Measurements from ENCODE around the gene RERE. TPM values are rescaled to one million over a fixed set of nuclear protein-coding genes. Genes with fewer than 3 reads are reported as not detected.

The RERE gene
- total and polyA plus RNA-seq, 2 donors (not counting 3 experiments of a cell fraction or from before 2014, with no cell fraction given) = 14.1 to 113 TPM

- Histone ChIP-seq H3K79me2 (ENCODE audit: control insufficient read depth, insufficient read depth, low read length) (no peaks in the 10 kb centered on the region), H3K36me3 (ENCODE audit: control insufficient read depth in 2 of 2, extremely low read depth in 1 of 2, insufficient read depth in 2 of 2, low read length in 2 of 2) (peaks cover 0 to 3% of the 10 kb centered on the region in 2 experiments), H4K20me1 (replicated peaks; ENCODE audit: control insufficient read depth, extremely low read depth, insufficient read depth, low read length) (no peaks in the 10 kb centered on the region), H3K9me1 (replicated peaks; ENCODE audit: control insufficient read depth, extremely low read depth, insufficient read depth, low read length) (no peaks in the 10 kb centered on the region), H3K27me3 (ENCODE audit: control insufficient read depth in 2 of 2, insufficient read depth in 2 of 2, low read length in 2 of 2) (no peaks in the 10 kb centered on the region), H3K27ac (ENCODE audit: insufficient read depth, low read depth, low read length) (no peak overlapping the region), H3K9ac (replicated peaks; ENCODE audit: extremely low read depth, insufficient read depth, low read length) (no peak overlapping the region), H3K4me3 (replicated peaks in 1 of 3; ENCODE audit: insufficient read depth in 1 of 3, low read depth in 1 of 3, low read length in 3 of 3) (no peak overlapping the region), H3K4me1 (ENCODE audit: control insufficient read depth, extremely low read depth, insufficient read depth, low read length) (peaks cover 16% of the 10 kb centered on the region), H3K9me3 (replicated peaks; ENCODE audit: control insufficient read depth, insufficient read depth, low read length) (no peaks in the 10 kb centered on the region), H3K4me2 (ENCODE audit: insufficient read depth, low read length) (no peak overlapping the region), H2AFZ (ENCODE audit: low read depth, low read length) (no peak overlapping the region)
- BruUV-seq (replicated peaks) = no TSS peak
- ChIA-PET POLR2A (no interaction called here), CTCF (interaction anchor here (0.6 to 4.9 kb wide), 26 partner anchors 10 to 388 kb away, joined by 3 to 131 read pairs (median 4); partner anchors contain the start of gene PARK7)
- dilution Hi-C loops (cut with MboI; ENCODE audit: extremely low pct_ligation_motif_present, low sequenced_read_pairs) (no loop called here), intact Hi-C loops (cut with micrococcal nuclease) (loop anchor here (1.0 to 2.0 kb wide), 4 partner anchors 35 to 374 kb away; no protein-coding TSS in a partner anchor)
- DNase-seq (ENCODE audit: low read depth, low spot score) (no peak), FAIRE-seq (no peak)
- TF ChIP-seq FOS (IDR thresholded peaks at IDR 0.05; ENCODE audit: borderline replicate concordance, insufficient read depth, low read length) (no peak), EZH2 (IDR thresholded peaks at IDR 0.05; ENCODE audit: borderline replicate concordance, low read depth, low read length, severe bottlenecking) (no peak), MAX (IDR thresholded peaks at IDR 0.05; ENCODE audit: insufficient read depth, insufficient read length) (no peak), POLR2A (IDR thresholded peaks at IDR 0.05; ENCODE audit: low read depth, low read length) (no peak), MYC (IDR thresholded peaks at IDR 0.05; ENCODE audit: low read depth, low read length) (no peak), JUN (IDR thresholded peaks at IDR 0.05; ENCODE audit: borderline replicate concordance, insufficient read depth, insufficient read length, low read depth) (no peak)
Measured at GRCh38 chr1:8349473-8349865, 468.0 kb downstream of the RERE start.

GRCh38 chr1:8348777-8349472 lies 468.5 kb downstream of the RERE start:
- H3K4me3 ChIP-seq (replicated peaks in 1 of 3; ENCODE audit: insufficient read depth in 1 of 3, low read depth in 1 of 3, low read length in 3 of 3) = no peak overlapping the region
- no peaks in the 10 kb centered on the region for H3K9me1 ChIP-seq (replicated peaks; ENCODE audit: control insufficient read depth, extremely low read depth, insufficient read depth, low read length)
- CTCF ChIA-PET = interaction anchor here (0.5 to 4.9 kb wide), 31 partner anchors 9 to 680 kb away, joined by 3 to 131 read pairs (median 4); partner anchors contain the start of gene PARK7
- no peaks in the 10 kb centered on the region for H4K20me1 ChIP-seq (replicated peaks; ENCODE audit: control insufficient read depth, extremely low read depth, insufficient read depth, low read length)
- dilution Hi-C loops (cut with MboI; ENCODE audit: extremely low pct_ligation_motif_present, low sequenced_read_pairs) (no loop called here), intact Hi-C loops (cut with micrococcal nuclease) (loop anchor here (1.0 to 2.0 kb wide), 4 partner anchors 34 to 374 kb away; no protein-coding TSS in a partner anchor)
- no peak overlapping the region for H3K27ac ChIP-seq (ENCODE audit: insufficient read depth, low read depth, low read length)
- POLR2A ChIA-PET = interaction anchor here (0.7 kb wide), 1 partner anchor 367 kb away, joined by 6 read pairs; no protein-coding TSS in a partner anchor
- no peaks in the 10 kb centered on the region for H3K9me3 ChIP-seq (replicated peaks; ENCODE audit: control insufficient read depth, insufficient read depth, low read length)
- DNase-seq (ENCODE audit: low read depth, low spot score) (peak; percentile 48), FAIRE-seq (peak; percentile 75)
- H3K9ac ChIP-seq (replicated peaks; ENCODE audit: extremely low read depth, insufficient read depth, low read length) = no peak overlapping the region
- peak; percentile 65 to 84 for TF ChIP-seq CTCF (IDR thresholded peaks at IDR 0.05; ENCODE audit: extremely low read depth in 1 of 2, insufficient read depth in 1 of 2, low read depth in 1 of 2, low read length in 2 of 2)
- TF ChIP-seq MAX (IDR thresholded peaks at IDR 0.05; ENCODE audit: insufficient read depth, insufficient read length) = no peak
- no TSS peak for BruUV-seq (replicated peaks)
- H2AFZ ChIP-seq (ENCODE audit: low read depth, low read length) = no peak overlapping the region
- H3K4me1 ChIP-seq (ENCODE audit: control insufficient read depth, extremely low read depth, insufficient read depth, low read length) = peaks cover 16% of the 10 kb centered on the region
- no peak overlapping the region for H3K4me2 ChIP-seq (ENCODE audit: insufficient read depth, low read length)
- no peaks in the 10 kb centered on the region for H3K27me3 ChIP-seq (ENCODE audit: control insufficient read depth in 2 of 2, insufficient read depth in 2 of 2, low read length in 2 of 2)
- peaks cover 0 to under 1% of the 10 kb centered on the region in 2 experiments for H3K36me3 ChIP-seq (ENCODE audit: control insufficient read depth in 2 of 2, extremely low read depth in 1 of 2, insufficient read depth in 2 of 2, low read length in 2 of 2)
- no peaks in the 10 kb centered on the region for H3K79me2 ChIP-seq (ENCODE audit: control insufficient read depth, insufficient read depth, low read length)
